Liver (tissue), 9 donors: ENCODE measurements around the gene MEGF6. TPM values are rescaled to one million over a fixed set of nuclear protein-coding genes. Genes with fewer than 3 reads are reported as not detected.

Experiments used
- DNase-seq: peaks from one replicate; pipeline ENCODE4 v3.0.0-alpha.2; 2017; ENCODE audit warnings: low spot score
- H3K27ac ChIP-seq, 2 donors: one replicate each; pipeline ENCODE4 v1.7.0; 2013; ENCODE audit warnings: inconsistent platforms in 2 of 2, low read length in 2 of 2, control low read depth in 1 of 2, low read depth in 1 of 2, mild to moderate bottlenecking in 1 of 2
- H3K27me3 ChIP-seq, 4 donors: one replicate each; pipeline versions ENCODE4 v1.6.1 to v1.7.0; 2013; ENCODE audit warnings: low read length in 3 of 4, inconsistent platforms in 1 of 4, mild to moderate bottlenecking in 1 of 4, moderate library complexity in 1 of 4; ENCODE audit not compliant: control insufficient read depth in 4 of 4, insufficient read depth in 4 of 4
- H3K36me3 ChIP-seq, 4 donors: one replicate each; pipeline versions ENCODE4 v1.6.1 to v1.7.0; 2013; ENCODE audit warnings: low read length in 3 of 4, mild to moderate bottlenecking in 3 of 4, low read depth in 1 of 4, moderate library complexity in 1 of 4; ENCODE audit not compliant: control insufficient read depth in 4 of 4, insufficient read depth in 3 of 4
- H3K4me1 ChIP-seq, 4 donors: one replicate each; pipeline versions ENCODE4 v1.6.1 to v1.7.0; 2013; ENCODE audit warnings: low read length in 3 of 4, mild to moderate bottlenecking in 3 of 4, moderate library complexity in 1 of 4; ENCODE audit not compliant: control insufficient read depth in 4 of 4, insufficient read depth in 4 of 4
- H3K4me3 ChIP-seq, 3 donors: one replicate each; pipeline versions ENCODE4 v1.6.1 to v1.7.0; 2013; ENCODE audit warnings: low read length in 3 of 3, control low read depth in 1 of 3, low read depth in 1 of 3, mild to moderate bottlenecking in 1 of 3
- H3K9ac ChIP-seq, 2 donors: one replicate each; pipeline ENCODE4 v1.7.0; 2013; ENCODE audit warnings: low read length in 2 of 2, mild to moderate bottlenecking in 2 of 2, moderate library complexity in 2 of 2, control low read depth in 1 of 2, low read depth in 1 of 2
- H3K9me3 ChIP-seq, 4 donors: one replicate each; pipeline versions ENCODE4 v1.6.1 to v1.7.0; 2013; ENCODE audit warnings: low read length in 3 of 4; ENCODE audit not compliant: control insufficient read depth in 4 of 4
- CTCF ChIP-seq: fragments of 150-350 bp; IDR thresholded peaks from 2 replicates; pipeline ENCODE4 v1.5.1; 2017; ENCODE audit warnings: improper control_type of control experiment, low read depth, low read length; ENCODE audit not compliant: missing input control
- EGR1 ChIP-seq, 2 donors: IDR thresholded peaks; 2 replicates each; pipeline ENCODE4 v1.6.1; 2016 to 2018; ENCODE audit warnings: antibody characterized with exemption in 2 of 2, low read depth in 2 of 2
- FOXA1 ChIP-seq: IDR thresholded peaks from 2 replicates; pipeline ENCODE4 v1.6.1; 2016; ENCODE audit warnings: antibody characterized with exemption
- FOXA2 ChIP-seq: IDR thresholded peaks from 2 replicates; pipeline ENCODE4 v1.6.1; 2016; ENCODE audit warnings: antibody characterized with exemption
- GABPA ChIP-seq, 2 donors: IDR thresholded peaks in 1 of 2; conservative IDR thresholded peaks in 1 of 2; 2 replicates each; pipeline ENCODE4 v1.6.1; 2016; ENCODE audit warnings: antibody characterized with exemption in 2 of 2, mild to moderate bottlenecking in 1 of 2, moderate library complexity in 1 of 2
- HNF4A ChIP-seq, 2 donors: conservative IDR thresholded peaks; 2 replicates each; pipeline ENCODE4 v1.6.1; 2016; ENCODE audit warnings: antibody characterized with exemption in 2 of 2, mild to moderate bottlenecking in 2 of 2
- HNF4G ChIP-seq: IDR thresholded peaks from 2 replicates; pipeline ENCODE4 v1.6.1; 2016; ENCODE audit warnings: antibody characterized with exemption
- JUND ChIP-seq, 2 donors: IDR thresholded peaks; 2 replicates each; pipeline ENCODE4 v1.6.1; 2016; ENCODE audit warnings: antibody characterized with exemption in 2 of 2
- MAX ChIP-seq: IDR thresholded peaks from 2 replicates; pipeline ENCODE4 v1.6.1; 2016; ENCODE audit warnings: antibody characterized with exemption
- NR2F2 ChIP-seq: IDR thresholded peaks from 2 replicates; pipeline ENCODE4 v1.6.1; 2016; ENCODE audit warnings: antibody characterized with exemption
- RAD21 ChIP-seq, 2 donors: IDR thresholded peaks; 2 replicates each; pipeline ENCODE4 v1.6.1; 2016; ENCODE audit warnings: antibody characterized with exemption in 2 of 2, mild to moderate bottlenecking in 2 of 2
- REST ChIP-seq: IDR thresholded peaks from 2 replicates; pipeline ENCODE4 v1.6.1; 2016; ENCODE audit warnings: antibody characterized with exemption, mild to moderate bottlenecking
- ZBTB33 ChIP-seq: IDR thresholded peaks from 2 replicates; pipeline ENCODE4 v1.6.1; 2016; ENCODE audit warnings: antibody characterized with exemption
- WGBS: extraction: QIAGEN DNeasy Blood & Tissue Kit; methylation state at CpG from one replicate; pipeline ENCODE4 v1.1.7; 2013; 5-methylcytosine and 5-hydroxymethylcytosine counted together
- polyA plus RNA-seq, 2 donors: library from polyadenylated mRNA; stranded (reverse) in 1 of 2; unstranded in 1 of 2; fragments of 200-250 nt in 1 of 2; fragments of >200 nt in 1 of 2; fragmentation: Nextera tagmentation in 1 of 2; extraction: Ambion mirVana in 1 of 2; gene quantifications; one replicate each; pipeline versions ENCODE4 v1.2.1 to v1.2.3, GENCODE V29; 2013 to 2015
- total RNA-seq, 2 donors: library from RNA; depleted of rRNA; stranded (reverse); fragments of >200 nt; gene quantifications; one replicate each; pipeline ENCODE4 v1.2.3, GENCODE V29; 2014
- donor health status: healthy.
- donor health status: healthy.
- donor health status: healthy.
- donor health status: healthy.
- donor health status: healthy.

MEGF6 gene
- total and polyA plus RNA-seq, 4 donors: 1.3 to 11.0 (median 4.0) TPM

GRCh38 chr1:3651930-3652547 is 40.7 kb upstream of the MEGF6 start, which contains the start of gene TP73:
Gene TP73 (plus strand): TSS chr1:3652516. CDS start chr1:3682366, 29,850 bp downstream.
- WGBS: under 1% methylated on average over 80 of the region's 80 CpGs
- peak within 1 kb of the TSS in 2 of 3 donors; percentile 14 to 59 for H3K4me3 ChIP-seq
- H3K9me3 ChIP-seq: no peaks in the 10 kb centered on the region
- DNase-seq: no peak
- peaks cover 20 to 27% (median 23%) of the 10 kb centered on the region in 4 donors for H3K4me1 ChIP-seq
- peaks cover 0 to 4% (median 1%) of the 10 kb centered on the region in 4 donors for H3K36me3 ChIP-seq
- H3K27me3 ChIP-seq: peaks cover 0 to 12% (median 6%) of the 10 kb centered on the region in 4 donors
- TF ChIP-seq EGR1 (IDR thresholded peaks at IDR 0.05; ENCODE audit: low read depth in 2 of 2) (peak in 1 of 2 donors; percentile 22), CTCF (no peak)
- H3K27ac ChIP-seq: no peak within 1 kb of the TSS
- H3K9ac ChIP-seq: no peak within 1 kb of the TSS

- Histone ChIP-seq H3K9ac (no peak overlapping the region), H3K36me3 (peaks cover 2 to 11% (median 5%) of the 10 kb centered on the region in 4 donors), H3K4me3 (peak overlapping the region in 1 of 3 donors; percentile 59), H3K27me3 (peaks cover 0 to 12% (median 6%) of the 10 kb centered on the region in 4 donors), H3K4me1 (peaks cover 20 to 27% (median 23%) of the 10 kb centered on the region in 4 donors), H3K9me3 (no peaks in the 10 kb centered on the region), H3K27ac (no peak overlapping the region)
- TF ChIP-seq RAD21 (IDR thresholded peaks at IDR 0.05) (no peak), GABPA (IDR thresholded peaks at IDR 0.05 in 1 of 2, conservative IDR thresholded peaks at IDR 0.05 in 1 of 2) (no peak), NR2F2 (no peak), JUND (IDR thresholded peaks at IDR 0.05) (no peak), FOXA2 (no peak), MAX (no peak), HNF4G (no peak), HNF4A (conservative IDR thresholded peaks at IDR 0.05) (no peak), REST (no peak), FOXA1 (no peak), ZBTB33 (no peak)
- DNase-seq: no peak
- 9% methylated on average over 83 of the region's 83 CpGs for WGBS
These were observed 40.0 kb upstream of the MEGF6 start for GRCh38 chr1:3651026-3651929.
